G401.6 (cell line): Measurements from ENCODE around the gene ZSWIM5.
"Not testable (repeated sequence)": the region's sequence is repeated elsewhere in the genome, so short reads cannot be mapped to it uniquely, and the experiment has no call there.

ENCODE experiments used
- FAIRE-seq: peaks from 2 replicates; lab custom pipeline; 2012; peaks lifted over from hg19 to GRCh38; lab: Jason Lieb, UNC

Gene ZSWIM5

GRCh38 chr1:45205910-45206721 is at the start of gene ZSWIM5:
Gene ZSWIM5 (minus strand): TSS chr1:45206605. CDS start chr1:45206350, 255 bp downstream.
- no peak for FAIRE-seq

GRCh38 chr1:45254490-45254889 is 48.1 kb upstream of the ZSWIM5 start:
- FAIRE-seq = no peak

DNA sequence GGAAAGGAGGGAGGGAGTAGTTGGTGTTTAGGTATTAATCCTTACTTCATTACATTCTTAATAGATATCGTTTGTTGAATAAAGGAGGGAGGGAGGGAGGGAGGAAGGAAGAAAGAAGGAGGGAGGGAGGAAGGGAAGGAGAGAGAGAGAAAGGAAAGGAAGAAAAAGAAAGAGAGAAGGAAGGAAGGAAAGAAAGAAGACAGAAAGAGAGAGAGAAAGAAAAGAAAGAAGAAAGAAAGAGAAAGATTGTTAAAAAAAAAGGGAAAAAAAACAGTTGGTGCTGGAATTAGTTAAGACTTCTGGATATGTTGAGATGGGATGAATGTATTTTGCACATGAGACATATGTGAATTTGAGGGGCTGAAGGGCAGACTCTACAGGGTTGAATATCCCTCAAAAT is 44.1 kb upstream of the ZSWIM5 start:
- FAIRE-seq = no peak

GRCh38 chr1:45248004-45248403 is 41.6 kb upstream of the ZSWIM5 start:
- not testable (repeated sequence) for FAIRE-seq

DNA sequence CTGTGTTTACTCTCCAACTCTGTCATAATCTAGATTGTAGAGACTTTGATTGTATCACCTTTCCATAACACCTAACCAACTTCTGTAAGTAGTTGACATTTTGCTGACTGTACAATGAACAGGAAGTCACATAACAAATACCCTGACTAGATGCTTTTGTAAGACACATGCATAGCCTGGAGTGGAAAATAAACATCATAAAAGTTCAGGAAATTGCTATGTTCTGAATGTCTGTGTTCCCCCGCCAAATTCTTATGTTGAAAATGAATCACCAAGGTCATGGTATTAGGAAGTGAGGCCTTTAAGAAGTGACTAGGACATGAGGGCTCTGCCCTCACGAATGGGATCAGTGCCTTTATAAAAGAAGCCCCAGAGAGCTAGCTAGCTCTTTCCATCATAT is 40.4 kb upstream of the ZSWIM5 start:
- no peak for FAIRE-seq

DNA sequence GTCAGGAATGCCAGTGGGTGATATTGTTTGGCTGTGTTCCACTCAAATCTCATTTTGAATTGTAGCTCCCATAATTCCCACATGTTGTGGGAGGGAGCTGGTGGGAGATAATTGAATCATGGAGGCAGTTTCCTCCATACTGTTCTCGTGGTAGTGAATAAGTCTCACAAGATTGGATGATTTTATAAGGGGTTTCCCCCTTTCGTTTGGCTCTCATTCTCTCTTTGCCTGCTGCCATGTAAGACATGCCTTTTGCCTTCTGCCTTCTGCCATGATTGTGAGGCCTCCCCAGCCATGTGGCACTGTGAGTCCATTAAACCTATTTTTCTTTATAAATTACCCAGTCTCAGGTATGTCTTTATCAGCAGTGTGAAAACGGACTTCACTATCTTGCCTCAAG is 40.0 kb upstream of the ZSWIM5 start:
- FAIRE-seq = not testable (repeated sequence)

DNA sequence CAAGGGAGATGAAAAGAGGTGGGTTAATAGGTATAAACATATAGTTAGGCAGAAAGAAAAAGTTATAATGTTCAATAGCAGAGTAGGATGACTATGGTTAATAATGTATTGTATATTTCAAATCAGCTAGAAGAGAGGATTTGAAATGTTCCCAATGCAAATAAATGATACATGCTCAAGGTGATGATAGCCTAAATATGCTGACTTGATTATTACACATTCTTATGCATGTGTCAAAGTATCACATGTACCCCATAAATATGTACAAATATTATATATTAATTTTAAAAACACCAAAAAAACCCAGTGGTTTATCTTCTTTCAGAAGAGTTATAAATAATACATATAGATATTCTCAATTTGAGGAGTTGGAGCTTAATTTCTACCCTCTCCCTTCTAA is 38.3 kb upstream of the ZSWIM5 start:
- no peak for FAIRE-seq

- no peak for FAIRE-seq
Measured at GRCh38 chr1:45243476-45244343, 37.3 kb upstream of the ZSWIM5 start.

DNA sequence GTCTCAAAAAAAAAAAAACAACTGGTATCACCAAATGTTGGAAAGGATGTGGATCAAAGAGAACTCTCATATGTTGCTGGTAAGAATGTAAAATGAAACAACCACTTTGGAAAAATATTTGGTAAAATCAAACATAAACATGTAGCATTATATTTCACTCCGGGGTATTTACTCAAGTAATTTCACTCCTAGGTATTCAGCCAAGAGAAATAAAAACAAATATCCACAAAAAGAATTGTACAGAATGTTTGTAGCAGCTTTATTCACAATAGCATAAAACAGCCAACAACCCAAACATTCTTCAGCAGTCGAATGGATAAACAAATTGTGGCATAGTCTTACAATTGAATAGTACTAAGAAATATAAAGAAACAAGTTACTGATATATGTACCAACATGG is 32.4 kb upstream of the ZSWIM5 start:
- no peak for FAIRE-seq

DNA sequence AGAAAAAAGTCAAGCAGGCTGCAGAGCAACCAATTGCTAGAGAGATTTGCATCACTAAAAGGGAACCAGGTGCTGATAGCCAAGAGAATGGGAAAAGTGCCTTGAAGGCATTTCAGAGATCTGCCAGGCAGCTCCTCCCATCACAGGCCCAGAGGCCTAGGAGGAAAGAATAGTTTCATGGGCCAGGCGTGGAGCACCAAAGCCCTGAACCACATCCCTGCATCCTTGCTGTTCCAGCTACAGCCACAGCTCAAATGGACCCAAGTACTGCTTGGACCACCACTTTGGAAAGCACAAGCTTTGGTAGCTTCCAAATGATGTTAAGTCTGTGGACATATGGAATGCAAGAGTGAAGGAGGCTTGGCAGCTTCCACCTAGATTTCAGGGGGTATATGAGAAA is 29.7 kb upstream of the ZSWIM5 start:
- FAIRE-seq = no peak

GRCh38 chr1:45230537-45230936 is 24.1 kb upstream of the ZSWIM5 start:
- no peak for FAIRE-seq

DNA sequence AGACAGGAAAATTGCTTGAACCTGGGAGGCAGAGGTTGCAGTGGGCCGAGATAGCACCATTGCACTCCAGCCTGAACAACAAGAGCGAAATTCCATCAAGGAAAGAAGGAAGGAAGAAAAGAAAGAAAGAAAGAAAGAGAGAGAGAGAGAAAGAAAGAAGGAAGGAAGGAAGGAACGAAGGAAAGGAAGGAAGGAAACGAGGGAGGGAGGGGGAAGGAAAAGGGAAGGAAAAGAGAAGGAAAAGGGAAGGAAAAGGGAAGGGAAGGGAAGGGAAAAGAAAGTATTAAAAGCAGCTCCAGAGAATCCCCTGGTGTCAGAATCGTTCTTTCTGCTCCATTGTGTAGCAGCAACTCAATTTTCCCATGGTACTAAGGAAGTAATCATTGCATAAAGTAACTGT is 19.2 kb upstream of the ZSWIM5 start:
- FAIRE-seq = no peak

- FAIRE-seq = not testable (repeated sequence)
Measured at GRCh38 chr1:45223710-45224109, 17.3 kb upstream of the ZSWIM5 start.

- no peak for FAIRE-seq
Measured at GRCh38 chr1:45221716-45222115, 15.3 kb upstream of the ZSWIM5 start.

DNA sequence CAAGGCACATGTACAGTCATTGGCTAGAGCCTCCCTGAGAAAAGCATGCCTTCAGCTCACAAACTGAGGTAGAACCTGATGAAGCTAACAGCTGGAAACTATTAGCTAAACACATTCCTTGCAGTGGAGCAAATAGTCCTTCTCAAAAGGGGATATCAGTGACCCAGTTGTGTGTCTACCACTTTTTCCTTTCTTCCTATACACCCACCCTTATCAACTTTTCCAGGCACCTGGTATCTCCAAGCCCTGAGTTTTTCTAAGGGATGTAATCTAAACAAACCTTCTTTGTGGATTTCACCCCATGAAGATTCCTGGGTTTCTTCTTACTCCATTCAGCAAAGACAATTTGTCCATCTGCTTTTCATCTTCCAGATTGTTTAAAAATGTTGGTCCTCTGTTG is 10.5 kb upstream of the ZSWIM5 start:
- FAIRE-seq = no peak

DNA sequence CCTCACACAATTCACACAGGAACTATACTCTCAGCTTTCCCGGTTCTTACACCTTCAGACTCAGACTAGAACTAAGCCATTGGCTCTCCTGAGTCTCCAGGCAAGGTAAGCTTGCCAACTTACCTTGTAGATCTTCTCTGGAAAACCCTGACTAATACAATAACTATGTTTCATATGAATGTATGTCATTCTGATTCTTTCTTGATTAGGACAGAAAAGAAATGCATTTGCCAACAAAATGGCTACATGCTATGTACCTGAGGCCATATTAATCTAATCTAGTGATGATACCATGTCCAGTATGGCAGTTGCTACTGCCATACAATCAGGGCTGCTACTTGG is 9.8 kb upstream of the ZSWIM5 start:
- FAIRE-seq = no peak

GRCh38 chr1:45215485-45216199 is 9.2 kb upstream of the ZSWIM5 start:
- FAIRE-seq = no peak

GRCh38 chr1:45213892-45214291 is 7.5 kb upstream of the ZSWIM5 start:
- FAIRE-seq = no peak

DNA sequence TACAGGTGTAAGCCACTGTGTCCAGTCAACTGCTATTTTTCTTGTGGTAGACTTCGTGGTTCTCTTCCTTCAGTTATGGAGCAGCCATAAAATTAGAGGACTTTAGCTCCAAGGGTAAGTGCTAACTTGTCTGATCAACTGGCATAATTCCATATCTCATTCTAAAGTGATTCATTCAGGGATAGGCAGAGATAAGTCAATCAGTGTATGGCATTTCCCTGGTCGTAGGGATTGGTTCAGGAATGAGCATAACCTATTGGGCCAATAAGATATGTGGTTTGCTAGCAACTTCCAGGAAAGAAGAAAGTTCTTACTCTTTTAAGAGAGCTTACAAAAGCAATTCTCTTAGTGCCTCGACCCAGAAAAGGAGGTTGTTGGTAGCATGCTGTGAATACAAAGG is 4.7 kb upstream of the ZSWIM5 start:
- no peak for FAIRE-seq

GRCh38 chr1:45206808-45207623 is 611 bp upstream of the ZSWIM5 start:
- no peak for FAIRE-seq

- peak; percentile 37 for FAIRE-seq
Measured at GRCh38 chr1:45205011-45205909, 1.1 kb downstream of the ZSWIM5 start.
